C4-2B (cell line): ENCODE data around the gene DLGAP1.

Source experiments
- ZFX ChIP-seq: fragments of 450-650 bp; IDR thresholded peaks from 2 replicates; pipeline ENCODE4 v1.6.1; 2017
- TF ChIP-seq, protein P1 (sequence below): fragments of 450-650 bp; conservative IDR thresholded peaks from 2 replicates; pipeline ENCODE4 v1.5.1; 2017; ENCODE audit warnings: mild to moderate bottlenecking

DNA sequence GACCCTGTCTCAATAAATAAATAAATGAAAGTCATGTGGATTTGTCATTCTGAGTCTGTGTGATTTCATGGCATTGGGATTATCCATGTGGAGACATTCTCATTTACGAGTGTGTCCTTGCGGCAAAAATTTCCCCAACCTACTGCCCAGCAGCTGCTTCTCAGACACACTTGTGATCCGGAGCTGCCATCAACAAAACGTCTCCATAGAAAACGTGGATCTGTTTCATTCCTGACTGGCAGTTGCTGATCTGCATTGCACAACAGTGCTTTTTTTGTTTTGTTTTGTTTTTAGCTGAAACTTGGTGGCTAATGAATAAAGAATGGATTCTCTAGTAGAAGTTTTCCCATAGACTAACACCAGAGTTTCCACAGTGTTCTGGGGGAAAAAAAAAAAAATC, 930.4 kb downstream of the DLGAP1 start:
- TF ChIP-seq, protein P1, sequence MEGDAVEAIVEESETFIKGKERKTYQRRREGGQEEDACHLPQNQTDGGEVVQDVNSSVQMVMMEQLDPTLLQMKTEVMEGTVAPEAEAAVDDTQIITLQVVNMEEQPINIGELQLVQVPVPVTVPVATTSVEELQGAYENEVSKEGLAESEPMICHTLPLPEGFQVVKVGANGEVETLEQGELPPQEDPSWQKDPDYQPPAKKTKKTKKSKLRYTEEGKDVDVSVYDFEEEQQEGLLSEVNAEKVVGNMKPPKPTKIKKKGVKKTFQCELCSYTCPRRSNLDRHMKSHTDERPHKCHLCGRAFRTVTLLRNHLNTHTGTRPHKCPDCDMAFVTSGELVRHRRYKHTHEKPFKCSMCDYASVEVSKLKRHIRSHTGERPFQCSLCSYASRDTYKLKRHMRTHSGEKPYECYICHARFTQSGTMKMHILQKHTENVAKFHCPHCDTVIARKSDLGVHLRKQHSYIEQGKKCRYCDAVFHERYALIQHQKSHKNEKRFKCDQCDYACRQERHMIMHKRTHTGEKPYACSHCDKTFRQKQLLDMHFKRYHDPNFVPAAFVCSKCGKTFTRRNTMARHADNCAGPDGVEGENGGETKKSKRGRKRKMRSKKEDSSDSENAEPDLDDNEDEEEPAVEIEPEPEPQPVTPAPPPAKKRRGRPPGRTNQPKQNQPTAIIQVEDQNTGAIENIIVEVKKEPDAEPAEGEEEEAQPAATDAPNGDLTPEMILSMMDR, result no peak
- no peak for TF ChIP-seq ZFX
